ENCODE results near the gene FAM184B. TPM values are rescaled to one million over a fixed set of nuclear protein-coding genes. Genes with fewer than 3 reads are reported as not detected.

Gene FAM184B
- total RNA-seq, 1 donor from 2014 or later: not detected

DNA sequence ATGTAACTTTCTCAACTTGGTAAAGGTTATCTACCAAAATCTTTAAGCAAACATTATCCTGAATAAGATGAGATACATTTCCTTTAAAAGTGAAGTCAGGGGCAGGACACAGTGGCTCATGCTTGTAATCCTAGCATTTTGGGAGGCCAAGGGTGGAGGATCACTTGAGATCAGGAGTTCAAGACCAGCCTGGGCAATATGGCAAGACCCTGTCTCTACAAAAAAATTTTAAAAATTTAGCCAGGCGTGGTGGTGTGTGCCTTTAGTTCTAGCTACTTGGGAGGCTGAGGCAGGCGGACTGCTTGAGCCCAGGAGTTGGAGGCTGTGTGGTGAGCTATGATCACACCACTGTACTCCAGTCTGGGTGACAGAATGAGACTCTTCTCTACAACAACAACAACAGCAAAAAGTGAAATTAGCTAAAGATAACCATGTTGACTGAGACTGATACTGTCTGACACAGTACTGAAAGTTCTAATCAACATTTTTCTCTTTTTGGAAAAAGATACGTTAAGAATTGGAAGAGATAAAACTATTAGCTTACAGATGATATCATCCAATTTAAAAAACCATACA is 24.2 kb upstream of the FAM184B start:
- Mint-ChIP-seq H3K4me1 (ENCODE audit: low read depth) (peaks cover 64% of the 10 kb centered on the region), H3K36me3 (ENCODE audit: low read depth) (peaks cover 52% of the 10 kb centered on the region), H3K4me3 (peak overlapping the region; percentile 21), H3K27me3 (ENCODE audit: insufficient read depth) (no peaks in the 10 kb centered on the region), H3K27ac (peak overlapping the region; percentile 40), H3K9me3 (no peaks in the 10 kb centered on the region)
- intact Hi-C loops (cut with micrococcal nuclease): no loop called here
- DNase-seq (ENCODE audit: low spot score): no peak

DNA sequence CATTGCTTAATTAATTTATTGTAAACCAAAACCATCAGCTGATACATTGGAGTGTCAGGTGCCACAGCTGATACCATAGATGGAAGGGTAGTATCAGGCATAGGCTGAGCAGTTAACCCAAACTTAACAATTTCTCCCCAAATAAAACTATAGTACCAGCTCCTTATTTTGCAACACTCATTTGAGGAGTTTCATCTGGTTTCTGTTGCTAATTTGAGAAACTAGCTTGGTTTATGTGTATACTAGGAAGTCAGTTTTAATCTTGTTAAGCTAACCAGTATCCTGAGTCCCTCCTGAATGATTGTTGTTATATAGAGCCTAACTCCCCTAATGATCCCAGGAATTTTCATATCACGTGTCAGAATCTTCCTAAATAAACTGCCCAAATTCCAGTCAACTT is 16.4 kb upstream of the FAM184B start:
- peaks cover 34% of the 10 kb centered on the region for H3K36me3 Mint-ChIP-seq (ENCODE audit: low read depth)
- no peak overlapping the region for H3K27ac Mint-ChIP-seq
- no peaks in the 10 kb centered on the region for H3K27me3 Mint-ChIP-seq (ENCODE audit: insufficient read depth)
- DNase-seq (ENCODE audit: low spot score): no peak
- H3K9me3 Mint-ChIP-seq: no peaks in the 10 kb centered on the region
- H3K4me3 Mint-ChIP-seq: no peak overlapping the region
- intact Hi-C loops (cut with micrococcal nuclease): no loop called here
- H3K4me1 Mint-ChIP-seq (ENCODE audit: low read depth): peaks cover 22% of the 10 kb centered on the region

DNA sequence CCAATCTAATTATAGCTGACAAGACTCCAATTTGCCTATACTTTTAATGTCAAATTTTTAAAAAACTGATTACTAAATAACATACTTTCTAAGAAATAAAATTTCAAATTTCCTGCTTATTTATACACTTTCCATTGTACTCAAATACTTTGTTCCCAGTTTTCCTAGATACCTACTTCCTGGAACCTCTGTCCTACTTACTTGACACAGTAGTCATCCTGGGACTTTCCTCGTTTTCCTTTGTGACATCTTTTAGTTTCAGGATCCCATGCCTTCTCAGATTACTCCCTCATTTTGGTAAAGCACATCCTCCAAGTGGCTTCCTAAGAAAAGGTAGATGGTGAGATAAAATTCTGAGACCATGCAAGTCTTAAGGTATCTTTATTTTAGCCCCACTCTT is 13.3 kb upstream of the FAM184B start:
- Mint-ChIP-seq H3K36me3 (ENCODE audit: low read depth) (peaks cover 22% of the 10 kb centered on the region), H3K9me3 (no peaks in the 10 kb centered on the region)

DNA sequence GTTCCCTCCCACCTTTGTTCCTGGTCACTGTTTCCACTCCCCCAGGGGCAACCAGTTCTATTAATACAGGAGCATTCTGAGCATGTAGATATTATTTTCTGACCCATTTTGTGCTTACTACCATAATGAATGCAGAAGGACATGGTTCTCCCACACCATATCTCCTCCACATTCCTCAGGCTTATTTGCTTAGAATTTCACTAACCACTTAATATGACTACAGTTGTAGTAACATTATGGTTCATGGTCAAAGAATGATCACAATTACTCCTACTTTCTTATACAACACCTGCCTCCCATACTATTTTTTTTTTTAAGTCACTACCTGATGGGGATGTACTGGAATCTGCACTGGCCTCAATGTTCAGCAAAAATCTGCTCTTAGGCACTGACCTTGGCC is 7.5 kb upstream of the FAM184B start:
- no peak overlapping the region for H3K4me3 Mint-ChIP-seq
- no peaks in the 10 kb centered on the region for H3K9me3 Mint-ChIP-seq
- H3K36me3 Mint-ChIP-seq (ENCODE audit: low read depth): peaks cover 17% of the 10 kb centered on the region
- peaks cover 2% of the 10 kb centered on the region for H3K27me3 Mint-ChIP-seq (ENCODE audit: insufficient read depth)
- H3K4me1 Mint-ChIP-seq (ENCODE audit: low read depth): no peaks in the 10 kb centered on the region
- H3K27ac Mint-ChIP-seq: no peak overlapping the region
- intact Hi-C loops (cut with micrococcal nuclease): no loop called here
- DNase-seq (ENCODE audit: low spot score): no peak

More for the DNA sequence above, 13.3 kb upstream of the FAM184B start:
- Mint-ChIP-seq H3K4me3 (no peak overlapping the region), H3K27me3 (ENCODE audit: insufficient read depth) (no peaks in the 10 kb centered on the region), H3K4me1 (ENCODE audit: low read depth) (peaks cover 9% of the 10 kb centered on the region), H3K27ac (no peak overlapping the region)
- DNase-seq (ENCODE audit: low spot score): no peak
- intact Hi-C loops (cut with micrococcal nuclease): no loop called here

DNA sequence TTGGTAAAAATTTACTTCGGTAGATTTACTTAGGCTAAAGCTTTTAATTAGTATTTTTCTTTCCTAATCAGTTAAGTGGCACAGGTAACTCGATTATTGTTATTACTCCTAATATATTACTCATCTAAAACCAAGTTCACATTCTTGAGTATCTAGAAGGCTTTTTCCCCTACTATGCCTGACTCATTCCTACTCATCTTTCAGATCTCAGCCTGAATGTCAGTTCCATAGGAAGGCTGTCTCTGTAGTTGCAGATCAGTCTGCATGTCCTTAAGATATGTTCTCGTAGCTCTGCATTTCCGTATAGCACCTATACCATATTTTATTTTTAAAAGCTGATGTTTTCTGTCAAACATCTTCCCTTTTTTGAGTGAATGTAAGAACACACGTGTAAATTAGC is 5.9 kb upstream of the FAM184B start:
- Mint-ChIP-seq H3K27me3 (ENCODE audit: insufficient read depth) (peaks cover 10% of the 10 kb centered on the region), H3K36me3 (ENCODE audit: low read depth) (peaks cover 12% of the 10 kb centered on the region), H3K4me3 (no peak overlapping the region), H3K9me3 (no peaks in the 10 kb centered on the region), H3K27ac (no peak overlapping the region), H3K4me1 (ENCODE audit: low read depth) (no peaks in the 10 kb centered on the region)
- intact Hi-C loops (cut with micrococcal nuclease): no loop called here
- DNase-seq (ENCODE audit: low spot score): no peak

DNA sequence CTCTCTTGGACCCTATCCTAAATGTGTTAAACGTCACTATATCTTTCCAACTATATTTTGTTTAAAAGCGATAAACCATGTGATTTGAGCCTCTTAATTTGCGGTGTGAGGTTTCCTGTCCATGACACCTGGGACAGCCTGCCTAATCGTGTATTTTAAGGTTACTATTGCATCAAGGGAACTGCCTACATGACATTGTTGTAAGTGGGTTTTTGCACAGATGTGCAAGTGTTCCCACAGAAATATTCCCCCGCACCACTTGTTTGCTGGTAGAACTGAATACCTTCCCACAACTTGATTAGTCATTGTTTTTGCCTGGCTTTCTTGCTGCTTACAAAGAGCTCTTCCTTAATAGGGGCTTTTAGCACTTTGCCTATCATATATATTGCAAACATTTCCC is 5.1 kb upstream of the FAM184B start:
- H3K9me3 Mint-ChIP-seq: no peaks in the 10 kb centered on the region
- DNase-seq (ENCODE audit: low spot score): no peak
- peaks cover 9% of the 10 kb centered on the region for H3K36me3 Mint-ChIP-seq (ENCODE audit: low read depth)
- H3K4me3 Mint-ChIP-seq: no peak overlapping the region
- no peak overlapping the region for H3K27ac Mint-ChIP-seq
- H3K4me1 Mint-ChIP-seq (ENCODE audit: low read depth): no peaks in the 10 kb centered on the region
- intact Hi-C loops (cut with micrococcal nuclease): no loop called here
- peaks cover 18% of the 10 kb centered on the region for H3K27me3 Mint-ChIP-seq (ENCODE audit: insufficient read depth)

DNA sequence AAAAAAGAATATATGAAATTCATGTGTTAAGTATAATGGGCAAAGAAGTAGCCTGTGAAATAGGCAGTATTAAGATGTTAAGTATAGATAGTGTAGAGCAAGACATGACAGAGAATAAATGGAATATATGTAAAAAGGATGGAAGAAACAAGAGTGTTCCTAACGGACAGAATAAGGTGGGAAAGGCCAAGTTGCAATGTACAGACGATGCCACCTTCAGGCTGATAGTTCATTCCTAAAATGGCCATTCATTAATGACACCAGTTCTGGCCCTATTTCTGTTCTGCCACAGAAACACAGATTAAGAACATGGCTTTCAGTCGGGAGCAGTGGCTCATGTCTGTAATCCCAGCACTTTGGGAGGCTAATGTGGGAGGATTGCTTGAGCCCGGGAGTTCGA is 4.4 kb upstream of the FAM184B start:
- DNase-seq (ENCODE audit: low spot score): no peak
- intact Hi-C loops (cut with micrococcal nuclease): no loop called here
- no peaks in the 10 kb centered on the region for H3K9me3 Mint-ChIP-seq
- no peak overlapping the region for H3K4me3 Mint-ChIP-seq
- H3K27ac Mint-ChIP-seq: no peak overlapping the region
- H3K36me3 Mint-ChIP-seq (ENCODE audit: low read depth): peaks cover 7% of the 10 kb centered on the region
- H3K27me3 Mint-ChIP-seq (ENCODE audit: insufficient read depth): peaks cover 18% of the 10 kb centered on the region
- no peaks in the 10 kb centered on the region for H3K4me1 Mint-ChIP-seq (ENCODE audit: low read depth)

DNA sequence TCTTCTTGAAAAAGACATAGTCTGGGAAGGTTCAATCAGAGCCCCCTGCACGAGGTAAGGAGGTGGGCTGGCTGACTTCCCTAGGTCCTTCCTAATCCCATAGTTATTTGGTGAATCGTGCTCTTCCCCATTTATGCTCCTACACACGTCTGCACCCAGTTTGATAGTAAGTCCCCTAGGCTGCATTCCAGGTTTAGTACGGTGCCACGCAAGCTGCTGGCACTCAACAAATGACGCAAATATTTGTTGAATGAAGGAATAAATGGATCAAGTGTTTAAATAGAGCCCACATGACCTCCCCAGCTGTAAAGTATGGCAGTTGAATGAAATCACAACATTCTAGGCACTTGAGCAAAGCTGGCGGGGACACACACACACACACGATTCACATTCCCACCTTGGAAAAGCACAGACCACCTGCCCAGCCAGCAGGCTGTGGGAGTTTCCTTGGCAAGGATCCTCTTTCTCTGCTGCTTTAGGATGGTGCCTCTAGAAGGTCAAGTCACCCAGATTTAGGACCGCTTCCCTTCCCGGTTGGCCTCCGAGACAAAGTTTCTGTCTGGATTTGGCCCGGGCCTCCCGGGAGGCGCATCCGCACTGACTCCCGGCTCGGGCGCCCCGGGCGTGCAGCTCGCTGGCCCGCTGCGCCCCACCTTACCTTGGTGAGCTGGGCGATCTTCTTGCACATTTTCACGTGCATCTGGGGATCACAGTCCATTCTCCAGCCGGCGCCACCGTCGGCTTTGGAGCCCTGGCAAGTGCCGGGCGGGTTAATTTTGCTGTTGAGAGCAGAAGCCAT is 721 bp downstream of the FAM184B start:
- Mint-ChIP-seq H3K4me3 (no peak overlapping the region), H3K27me3 (ENCODE audit: insufficient read depth) (peaks cover 49% of the 10 kb centered on the region), H3K36me3 (ENCODE audit: low read depth) (no peaks in the 10 kb centered on the region), H3K9me3 (no peaks in the 10 kb centered on the region), H3K4me1 (ENCODE audit: low read depth) (no peaks in the 10 kb centered on the region), H3K27ac (no peak overlapping the region)
- intact Hi-C loops (cut with micrococcal nuclease): no loop called here
- DNase-seq (ENCODE audit: low spot score): no peak

DNA sequence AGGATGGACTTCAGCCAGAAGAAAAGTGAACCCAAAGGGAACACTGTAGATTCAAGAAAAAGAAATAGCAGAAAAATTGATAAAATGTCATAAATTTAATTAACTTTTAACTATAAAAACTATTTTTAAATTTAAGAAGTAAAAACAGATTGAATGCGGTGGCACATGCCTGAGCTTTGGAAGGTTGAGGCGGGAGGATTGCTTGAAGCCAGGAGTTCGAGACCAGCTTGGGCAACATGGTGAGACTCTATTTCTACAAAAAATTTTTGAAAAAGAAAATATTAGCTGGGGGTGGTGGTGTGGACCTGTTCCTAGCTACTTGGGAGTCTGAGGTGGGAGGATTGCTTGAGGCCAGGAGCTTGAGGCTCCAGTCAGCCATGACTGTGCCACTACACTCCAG is 3.0 kb downstream of the FAM184B start:
- no peaks in the 10 kb centered on the region for H3K4me1 Mint-ChIP-seq (ENCODE audit: low read depth)
- no peak overlapping the region for H3K4me3 Mint-ChIP-seq
- no peaks in the 10 kb centered on the region for H3K36me3 Mint-ChIP-seq (ENCODE audit: low read depth)
- H3K27me3 Mint-ChIP-seq (ENCODE audit: insufficient read depth): peaks cover 52% of the 10 kb centered on the region
- intact Hi-C loops (cut with micrococcal nuclease): no loop called here
- no peak overlapping the region for H3K27ac Mint-ChIP-seq
- H3K9me3 Mint-ChIP-seq: no peaks in the 10 kb centered on the region
- DNase-seq (ENCODE audit: low spot score): no peak

DNA sequence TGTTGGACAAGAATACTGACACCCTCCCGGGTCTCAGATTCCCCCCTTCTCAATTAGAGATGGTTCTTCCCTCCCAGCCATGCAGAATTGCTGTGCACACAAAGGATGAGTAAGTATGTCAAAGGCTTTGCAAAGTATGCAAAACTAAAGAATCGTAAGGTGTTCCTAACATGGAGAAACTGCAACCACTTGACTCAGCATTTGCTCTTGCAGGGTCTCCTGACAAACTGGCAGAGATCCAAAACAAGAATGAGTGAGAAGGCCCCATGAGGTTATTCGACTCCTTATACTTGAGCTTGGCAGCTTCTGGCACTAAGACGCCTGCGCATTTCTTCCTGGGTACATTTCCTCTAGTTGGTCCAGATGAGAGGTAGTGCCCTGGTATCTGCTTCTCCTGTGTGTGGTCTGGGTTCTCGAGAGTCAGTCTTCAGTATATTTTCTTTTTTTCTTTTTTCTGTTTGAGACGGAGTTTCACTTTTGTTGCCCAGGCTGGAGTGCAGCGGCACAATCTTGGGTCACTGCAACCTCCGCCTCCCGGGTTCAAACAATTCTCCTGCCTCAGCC is 8.2 kb downstream of the FAM184B start:
- intact Hi-C loops (cut with micrococcal nuclease): no loop called here
- Mint-ChIP-seq H3K27ac (no peak overlapping the region), H3K4me1 (ENCODE audit: low read depth) (no peaks in the 10 kb centered on the region), H3K36me3 (ENCODE audit: low read depth) (no peaks in the 10 kb centered on the region), H3K4me3 (no peak overlapping the region), H3K9me3 (no peaks in the 10 kb centered on the region), H3K27me3 (ENCODE audit: insufficient read depth) (peaks cover 14% of the 10 kb centered on the region)
- DNase-seq (ENCODE audit: low spot score): no peak

DNA sequence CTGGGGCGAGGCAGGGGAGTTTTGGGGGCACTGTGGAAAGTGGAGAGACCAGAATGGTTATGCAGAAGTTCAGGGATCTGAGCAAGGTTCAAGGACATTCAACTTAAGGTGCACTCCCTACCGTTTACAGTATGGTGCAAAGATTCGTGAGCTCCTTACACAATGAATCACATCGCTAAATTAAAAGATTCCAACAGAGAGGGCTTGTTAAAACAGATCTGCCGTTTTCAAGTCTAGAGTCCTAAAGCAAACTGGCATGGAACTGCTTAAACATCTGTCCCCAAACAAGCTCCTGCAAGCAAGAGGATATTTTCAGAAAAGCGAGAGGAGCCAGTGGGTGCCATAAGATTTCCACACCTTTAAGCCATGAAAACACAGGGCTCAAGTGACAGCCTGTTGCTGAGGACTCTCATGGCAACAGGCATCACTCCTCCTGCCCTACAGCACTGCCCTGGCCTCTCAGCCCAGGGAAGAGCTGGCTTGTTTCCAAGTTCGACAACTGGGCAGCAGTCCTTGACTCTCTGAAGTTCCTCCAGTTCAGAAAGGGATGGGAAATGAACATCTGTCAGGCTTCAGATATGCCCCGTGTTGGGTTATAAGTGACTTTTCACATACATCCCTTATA is 10.0 kb downstream of the FAM184B start:
- Mint-ChIP-seq H3K4me1 (ENCODE audit: low read depth) (no peaks in the 10 kb centered on the region), H3K9me3 (no peaks in the 10 kb centered on the region), H3K27ac (no peak overlapping the region), H3K27me3 (ENCODE audit: insufficient read depth) (peaks cover 4% of the 10 kb centered on the region), H3K4me3 (no peak overlapping the region), H3K36me3 (ENCODE audit: low read depth) (no peaks in the 10 kb centered on the region)
- intact Hi-C loops (cut with micrococcal nuclease): no loop called here
- no peak for DNase-seq (ENCODE audit: low spot score)

DNA sequence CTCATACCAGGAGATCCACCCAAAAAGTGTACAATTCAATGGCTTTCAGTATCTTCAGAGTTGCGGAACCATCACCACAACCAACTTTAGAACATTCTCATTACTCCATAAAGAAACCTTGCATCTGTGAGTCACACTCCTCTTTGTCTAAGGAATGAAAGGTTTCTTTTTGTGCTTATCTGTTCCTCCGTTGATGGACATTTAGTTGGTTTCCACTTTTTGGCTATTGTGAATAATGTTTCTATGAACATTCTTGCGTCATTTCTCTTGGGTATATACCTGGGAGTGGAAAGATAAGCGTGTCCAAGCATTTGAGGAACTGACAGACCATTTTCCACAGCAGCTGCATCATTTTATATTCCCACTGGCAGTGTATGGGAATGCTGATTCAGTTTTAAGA is 10.6 kb downstream of the FAM184B start:
- peaks cover 4% of the 10 kb centered on the region for H3K27me3 Mint-ChIP-seq (ENCODE audit: insufficient read depth)
- no peaks in the 10 kb centered on the region for H3K36me3 Mint-ChIP-seq (ENCODE audit: low read depth)
- H3K27ac Mint-ChIP-seq: no peak overlapping the region
- intact Hi-C loops (cut with micrococcal nuclease): no loop called here
- peaks cover 4% of the 10 kb centered on the region for H3K9me3 Mint-ChIP-seq
- H3K4me3 Mint-ChIP-seq: no peak overlapping the region
- peaks cover 1% of the 10 kb centered on the region for H3K4me1 Mint-ChIP-seq (ENCODE audit: low read depth)
- DNase-seq (ENCODE audit: low spot score): no peak
